Panc1 (cell line): ENCODE data around the gene SLC15A1. TPM values are rescaled to one million over a fixed set of nuclear protein-coding genes. Genes with fewer than 3 reads are reported as not detected.

ENCODE experiments used
- ATAC-seq: fragments of 200-7000 bp; cut with Tn5 transposase; 2 replicates; pipeline ENCODE4 v1.9.1; 2020; ENCODE audit warnings: mild to moderate bottlenecking, moderate library complexity
- BruUV-seq: library from RNA; stranded (reverse); fragments of 400-500 nt; replicated peaks from 2 replicates; lab custom pipeline; 2021; lab: Mats Ljungman, UMichigan
- CTCF ChIA-PET: fragments of 300-600 bp; sonication (Branson Sonifier 250); formaldehyde crosslinking; loops from one replicate; lab custom pipeline; 2022; ENCODE audit warnings: antibody characterized with exemption; lab: Charles Lee
- POLR2A ChIA-PET: fragments of 300-600 bp; sonication (Branson Sonifier 250); formaldehyde crosslinking; loops from one replicate; lab custom pipeline; 2022; ENCODE audit warnings: antibody characterized with exemption; lab: Charles Lee
- DNase-seq: peaks from one replicate; pipeline ENCODE4 v3.0.0-alpha.2; 2010; ENCODE audit warnings: low read depth, low spot score
- H3K27ac ChIP-seq: 2 replicates; pipeline ENCODE4 v1.5.1; 2011; ENCODE audit warnings: mild to moderate bottlenecking, low read length, inconsistent platforms
- H3K27me3 ChIP-seq: fragments of 200-500 bp; sonication (Bioruptor generic); 2 replicates; pipeline ENCODE4 v1.6.0; 2014; ENCODE audit warnings: low read length, inconsistent platforms; ENCODE audit not compliant: control insufficient read depth, insufficient read depth
- H3K36me3 ChIP-seq: fragments of 200-500 bp; sonication (Bioruptor generic); 2 replicates; pipeline ENCODE4 v1.5.1; 2014; ENCODE audit warnings: inconsistent platforms, mild to moderate bottlenecking, low read length, moderate library complexity; ENCODE audit not compliant: control insufficient read depth, insufficient read depth
- H3K4me1 ChIP-seq: 2 replicates; pipeline ENCODE4 v1.5.1; 2011; ENCODE audit warnings: inconsistent platforms, mild to moderate bottlenecking, low read length, moderate library complexity; ENCODE audit not compliant: control insufficient read depth, insufficient read depth
- H3K4me3 ChIP-seq, 2 experiments: 2 replicates each; pipeline ENCODE4 v1.5.1; 2011 to 2012; ENCODE audit warnings: low read depth in 2 of 2, low read length in 2 of 2, mild to moderate bottlenecking in 2 of 2, inconsistent platforms in 1 of 2, moderate library complexity in 1 of 2
- H3K9me3 ChIP-seq: fragments of 200-500 bp; sonication (Bioruptor generic); 2 replicates; pipeline ENCODE4 v1.5.1; 2014; ENCODE audit warnings: low read depth, mild to moderate bottlenecking, inconsistent platforms, low read length, moderate library complexity; ENCODE audit not compliant: control insufficient read depth, insufficient read depth
- POLR2AphosphoS5 ChIP-seq: IDR thresholded peaks from 2 replicates; pipeline ENCODE4 v1.6.1; 2012; ENCODE audit warnings: mild to moderate bottlenecking, low read depth, low read length, moderate library complexity
- SIN3A ChIP-seq: IDR thresholded peaks from 2 replicates; pipeline ENCODE4 v1.6.1; 2012; ENCODE audit warnings: low read depth, mild to moderate bottlenecking, low read length, moderate library complexity, borderline replicate concordance; ENCODE audit not compliant: insufficient read depth
- TCF7L2 ChIP-seq: IDR thresholded peaks from 2 replicates; pipeline ENCODE4 v1.6.1; 2011; ENCODE audit warnings: mild to moderate bottlenecking, low read depth, low read length, inconsistent platforms
- in situ Hi-C: cut with HindIII; loops from 2 replicates; pipeline ENCODE4 v1.10.0; 2016; ENCODE audit warnings: low sequenced_read_pairs, low pct_unique_long_range_greater_than_20kb
- intact Hi-C: fragments of 100-400 bp; cut with micrococcal nuclease; formaldehyde crosslinking; loops from one replicate; pipeline ENCODE4 v1.10.0; 2022; ENCODE audit not compliant: unreplicated experiment
- total RNA-seq: library from RNA; stranded (reverse); gene quantifications from one replicate; pipeline ENCODE4 v1.2.1, GENCODE V29; 2021; ENCODE audit not compliant: unreplicated experiment
- TF ChIP-seq, protein P1 (sequence below), 2 experiments: IDR thresholded peaks; 2 replicates each; pipeline ENCODE4 v1.6.1; 2011 to 2012; ENCODE audit warnings: low read depth in 2 of 2, control low read depth in 1 of 2, low read length in 1 of 2, mild to moderate bottlenecking in 1 of 2, moderate library complexity in 1 of 2; ENCODE audit not compliant: insufficient read depth in 1 of 2
- TF ChIP-seq, protein P2 (sequence below): fragments of 450-650 bp; IDR thresholded peaks from 2 replicates; pipeline ENCODE4 v1.5.1; 2017; ENCODE audit warnings: mild to moderate bottlenecking

SLC15A1 gene
- total RNA-seq, 1 experiment from 2014 or later = 0.18 TPM

DNA sequence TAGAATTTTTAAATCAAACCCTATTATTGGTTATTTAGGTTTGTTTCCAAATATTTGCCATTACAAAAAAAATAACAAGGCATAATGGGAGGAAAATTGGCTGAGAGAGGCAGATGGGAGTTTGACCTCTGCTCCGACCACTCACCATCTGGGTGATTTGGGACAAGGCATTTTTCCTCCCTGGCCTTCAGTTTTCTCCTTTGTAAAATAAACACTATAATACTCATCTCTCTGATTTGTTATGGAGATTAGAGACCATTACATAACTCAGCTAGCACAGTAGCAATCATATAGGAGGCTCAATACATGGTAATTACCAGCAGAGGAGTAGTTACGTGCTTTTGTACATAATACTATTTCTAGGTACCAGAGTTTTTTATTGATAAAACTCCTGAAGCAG is 105.4 kb downstream of the SLC15A1 start:
- CTCF ChIA-PET = no interaction called here
- TF ChIP-seq TCF7L2 = no peak
- no peak for TF ChIP-seq SIN3A
- TF ChIP-seq, protein P1, sequence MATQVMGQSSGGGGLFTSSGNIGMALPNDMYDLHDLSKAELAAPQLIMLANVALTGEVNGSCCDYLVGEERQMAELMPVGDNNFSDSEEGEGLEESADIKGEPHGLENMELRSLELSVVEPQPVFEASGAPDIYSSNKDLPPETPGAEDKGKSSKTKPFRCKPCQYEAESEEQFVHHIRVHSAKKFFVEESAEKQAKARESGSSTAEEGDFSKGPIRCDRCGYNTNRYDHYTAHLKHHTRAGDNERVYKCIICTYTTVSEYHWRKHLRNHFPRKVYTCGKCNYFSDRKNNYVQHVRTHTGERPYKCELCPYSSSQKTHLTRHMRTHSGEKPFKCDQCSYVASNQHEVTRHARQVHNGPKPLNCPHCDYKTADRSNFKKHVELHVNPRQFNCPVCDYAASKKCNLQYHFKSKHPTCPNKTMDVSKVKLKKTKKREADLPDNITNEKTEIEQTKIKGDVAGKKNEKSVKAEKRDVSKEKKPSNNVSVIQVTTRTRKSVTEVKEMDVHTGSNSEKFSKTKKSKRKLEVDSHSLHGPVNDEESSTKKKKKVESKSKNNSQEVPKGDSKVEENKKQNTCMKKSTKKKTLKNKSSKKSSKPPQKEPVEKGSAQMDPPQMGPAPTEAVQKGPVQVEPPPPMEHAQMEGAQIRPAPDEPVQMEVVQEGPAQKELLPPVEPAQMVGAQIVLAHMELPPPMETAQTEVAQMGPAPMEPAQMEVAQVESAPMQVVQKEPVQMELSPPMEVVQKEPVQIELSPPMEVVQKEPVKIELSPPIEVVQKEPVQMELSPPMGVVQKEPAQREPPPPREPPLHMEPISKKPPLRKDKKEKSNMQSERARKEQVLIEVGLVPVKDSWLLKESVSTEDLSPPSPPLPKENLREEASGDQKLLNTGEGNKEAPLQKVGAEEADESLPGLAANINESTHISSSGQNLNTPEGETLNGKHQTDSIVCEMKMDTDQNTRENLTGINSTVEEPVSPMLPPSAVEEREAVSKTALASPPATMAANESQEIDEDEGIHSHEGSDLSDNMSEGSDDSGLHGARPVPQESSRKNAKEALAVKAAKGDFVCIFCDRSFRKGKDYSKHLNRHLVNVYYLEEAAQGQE (IDR thresholded peaks at IDR 0.05; ENCODE audit: insufficient read depth in 1 of 2, low read depth in 2 of 2, low read length in 1 of 2) = no peak
- TF ChIP-seq POLR2AphosphoS5 = no peak
- TF ChIP-seq, protein P2, sequence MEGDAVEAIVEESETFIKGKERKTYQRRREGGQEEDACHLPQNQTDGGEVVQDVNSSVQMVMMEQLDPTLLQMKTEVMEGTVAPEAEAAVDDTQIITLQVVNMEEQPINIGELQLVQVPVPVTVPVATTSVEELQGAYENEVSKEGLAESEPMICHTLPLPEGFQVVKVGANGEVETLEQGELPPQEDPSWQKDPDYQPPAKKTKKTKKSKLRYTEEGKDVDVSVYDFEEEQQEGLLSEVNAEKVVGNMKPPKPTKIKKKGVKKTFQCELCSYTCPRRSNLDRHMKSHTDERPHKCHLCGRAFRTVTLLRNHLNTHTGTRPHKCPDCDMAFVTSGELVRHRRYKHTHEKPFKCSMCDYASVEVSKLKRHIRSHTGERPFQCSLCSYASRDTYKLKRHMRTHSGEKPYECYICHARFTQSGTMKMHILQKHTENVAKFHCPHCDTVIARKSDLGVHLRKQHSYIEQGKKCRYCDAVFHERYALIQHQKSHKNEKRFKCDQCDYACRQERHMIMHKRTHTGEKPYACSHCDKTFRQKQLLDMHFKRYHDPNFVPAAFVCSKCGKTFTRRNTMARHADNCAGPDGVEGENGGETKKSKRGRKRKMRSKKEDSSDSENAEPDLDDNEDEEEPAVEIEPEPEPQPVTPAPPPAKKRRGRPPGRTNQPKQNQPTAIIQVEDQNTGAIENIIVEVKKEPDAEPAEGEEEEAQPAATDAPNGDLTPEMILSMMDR = no peak
- Histone ChIP-seq H3K4me1 (no peaks in the 10 kb centered on the region; the same call in 1 of the 2 replicates), H3K9me3 (no peaks in the 10 kb centered on the region), H3K27ac (no peak overlapping the region), H3K27me3 (0 out of 2 replicates have a peak, but pooled peaks cover 2% of the 10 kb centered on the region), H3K36me3 (no peaks in the 10 kb centered on the region), H3K4me3 (no peak overlapping the region)
- DNase-seq (no peak), ATAC-seq (no peak)
- POLR2A ChIA-PET = no interaction called here
- intact Hi-C loops (no loop called here), in situ Hi-C loops (no loop called here)
- BruUV-seq = no TSS peak

DNA sequence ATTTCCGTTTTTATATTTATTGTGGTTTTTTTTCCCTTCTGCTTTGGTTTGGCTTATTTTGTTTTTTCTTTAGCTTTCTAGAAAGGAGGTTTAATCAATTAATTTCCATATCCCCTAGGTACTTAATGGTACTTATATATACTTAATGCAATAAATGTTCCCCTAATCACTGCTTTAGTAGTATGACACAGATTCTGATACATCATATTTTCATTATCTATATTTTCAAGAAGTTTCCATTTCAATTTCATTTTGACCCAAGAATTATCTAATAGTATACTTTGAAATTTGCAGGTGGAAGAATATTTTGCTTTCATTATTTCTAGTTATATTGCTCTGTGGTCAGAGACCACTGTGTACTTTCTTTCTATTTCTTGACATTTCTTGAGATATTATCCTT is 109.0 kb downstream of the SLC15A1 start:
- no peaks in the 10 kb centered on the region for H3K36me3 ChIP-seq
- ATAC-seq (no peak), DNase-seq (no peak)
- H3K4me1 ChIP-seq = no peaks in the 10 kb centered on the region; the same call in 1 of the 2 replicates
- POLR2A ChIA-PET = no interaction called here
- H3K9me3 ChIP-seq = no peaks in the 10 kb centered on the region
- H3K27me3 ChIP-seq = 0 out of 2 replicates have a peak, but pooled peaks cover 2% of the 10 kb centered on the region
- no TSS peak for BruUV-seq
- in situ Hi-C loops (no loop called here), intact Hi-C loops (no loop called here)
- no peak overlapping the region for H3K27ac ChIP-seq
- CTCF ChIA-PET = no interaction called here
- H3K4me3 ChIP-seq = no peak overlapping the region
- no peak for TF ChIP-seq POLR2AphosphoS5
- TF ChIP-seq, protein P2 = no peak
- TF ChIP-seq SIN3A = no peak
- TF ChIP-seq, protein P1 (IDR thresholded peaks at IDR 0.05; ENCODE audit: insufficient read depth in 1 of 2, low read depth in 2 of 2, low read length in 1 of 2) = no peak
- no peak for TF ChIP-seq TCF7L2
